ENCODE data around the gene GPR83. TPM values are rescaled to one million over a fixed set of nuclear protein-coding genes. Genes with fewer than 3 reads are reported as not detected.
A peak's percentile ranks its signal among the peaks of the same experiment; 100 is the strongest.

Gene GPR83
- total RNA-seq, 1 donor: not detected

- no peak for DNase-seq (ENCODE audit: low read depth)
- no peak for TF ChIP-seq CTCF (IDR thresholded peaks at IDR 0.05; ENCODE audit: insufficient read depth, low read depth, low read length)
- H3K4me3 ChIP-seq (ENCODE audit: low read depth, low read length): no peak overlapping the region
Measured at GRCh38 chr11:94433049-94433448, 31.8 kb upstream of the GPR83 start.

- H3K4me3 ChIP-seq (ENCODE audit: low read depth, low read length): no peak overlapping the region
- TF ChIP-seq CTCF (IDR thresholded peaks at IDR 0.05; ENCODE audit: insufficient read depth, low read depth, low read length): no peak
- DNase-seq (ENCODE audit: low read depth): peak; percentile 13
Measured at GRCh38 chr11:94424662-94425061, 23.4 kb upstream of the GPR83 start.

GRCh38 chr11:94424011-94424410, 22.8 kb upstream of the GPR83 start:
- TF ChIP-seq CTCF (IDR thresholded peaks at IDR 0.05; ENCODE audit: insufficient read depth, low read depth, low read length): no peak
- no peak for DNase-seq (ENCODE audit: low read depth)

GRCh38 chr11:94423507-94423906, 22.3 kb upstream of the GPR83 start:
- TF ChIP-seq CTCF (IDR thresholded peaks at IDR 0.05; ENCODE audit: insufficient read depth, low read depth, low read length): no peak
- H3K4me3 ChIP-seq (ENCODE audit: low read depth, low read length): no peak overlapping the region

More at GRCh38 chr11:94424011-94424410, 22.8 kb upstream of the GPR83 start:
- no peak overlapping the region for H3K4me3 ChIP-seq (ENCODE audit: low read depth, low read length)

GRCh38 chr11:94418123-94418765, 17.0 kb upstream of the GPR83 start:
- no peak for TF ChIP-seq CTCF (IDR thresholded peaks at IDR 0.05; ENCODE audit: insufficient read depth, low read depth, low read length)
- DNase-seq (ENCODE audit: low read depth): no peak

More at GRCh38 chr11:94423507-94423906, 22.3 kb upstream of the GPR83 start:
- no peak for DNase-seq (ENCODE audit: low read depth)

GRCh38 chr11:94417386-94417987, 16.3 kb upstream of the GPR83 start:
- no peak overlapping the region for H3K4me3 ChIP-seq (ENCODE audit: low read depth, low read length)
- TF ChIP-seq CTCF (IDR thresholded peaks at IDR 0.05; ENCODE audit: insufficient read depth, low read depth, low read length): peak; percentile 64
- DNase-seq (ENCODE audit: low read depth): peak; percentile 52

More at GRCh38 chr11:94418123-94418765, 17.0 kb upstream of the GPR83 start:
- H3K4me3 ChIP-seq (ENCODE audit: low read depth, low read length): no peak overlapping the region
